WERI-Rb-1 (cell line): ENCODE results near the gene MID1.

Source experiments
- DNase-seq: peaks from one replicate; pipeline ENCODE4 v3.0.0-alpha.2; 2020
- H3K27ac ChIP-seq: fragments of 250-450 bp; sonication (Bioruptor Pico); 2 replicates; pipeline ENCODE4 v1.5.1; 2020; ENCODE audit warnings: mild to moderate bottlenecking, moderate library complexity
- H3K27me3 ChIP-seq: fragments of 250-450 bp; sonication (Bioruptor Pico); 2 replicates; pipeline ENCODE4 v1.5.1; 2021; ENCODE audit warnings: mild to moderate bottlenecking, low read depth, moderate library complexity; ENCODE audit not compliant: insufficient read depth, severe bottlenecking
- H3K36me3 ChIP-seq: fragments of 250-450 bp; sonication (Bioruptor Pico); 2 replicates; pipeline ENCODE4 v1.5.1; 2020; ENCODE audit warnings: mild to moderate bottlenecking, moderate library complexity
- H3K4me3 ChIP-seq: 2 replicates; pipeline ENCODE4 v1.5.1; 2011; ENCODE audit warnings: low read depth, mild to moderate bottlenecking, control low read depth, low read length
- H3K9me3 ChIP-seq: fragments of 250-450 bp; sonication (Bioruptor Pico); 2 replicates; pipeline ENCODE4 v1.5.1; 2021; ENCODE audit warnings: mild to moderate bottlenecking, moderate library complexity; ENCODE audit not compliant: severe bottlenecking
- CTCF ChIP-seq: IDR thresholded peaks from 2 replicates; pipeline ENCODE4 v1.5.1; 2011; ENCODE audit warnings: low read depth, mild to moderate bottlenecking, control low read depth, inconsistent platforms, low read length

MID1 gene

GRCh38 chrX:10607233-10607632, 13.2 kb downstream of the MID1 start:
- H3K27ac ChIP-seq: no peak overlapping the region
- H3K27me3 ChIP-seq: peaks cover 4% of the 10 kb centered on the region
- no peaks in the 10 kb centered on the region for H3K9me3 ChIP-seq
- no peak for TF ChIP-seq CTCF
- H3K4me3 ChIP-seq: no peak overlapping the region
- DNase-seq: no peak
- no peaks in the 10 kb centered on the region for H3K36me3 ChIP-seq

GRCh38 chrX:10603612-10604011, 16.8 kb downstream of the MID1 start:
- H3K27ac ChIP-seq: no peak overlapping the region
- no peaks in the 10 kb centered on the region for H3K27me3 ChIP-seq

GRCh38 chrX:10602646-10603045, 17.7 kb downstream of the MID1 start:
- Histone ChIP-seq H3K36me3 (no peaks in the 10 kb centered on the region), H3K27ac (no peak overlapping the region), H3K4me3 (no peak overlapping the region), H3K27me3 (no peaks in the 10 kb centered on the region), H3K9me3 (no peaks in the 10 kb centered on the region)
- DNase-seq: no peak
- no peak for TF ChIP-seq CTCF

More at GRCh38 chrX:10603612-10604011, 16.8 kb downstream of the MID1 start:
- Histone ChIP-seq H3K4me3 (no peak overlapping the region), H3K9me3 (no peaks in the 10 kb centered on the region), H3K36me3 (no peaks in the 10 kb centered on the region)
- TF ChIP-seq CTCF: no peak
- no peak for DNase-seq

- H3K27me3 ChIP-seq: no peaks in the 10 kb centered on the region
- no peak for DNase-seq
- no peak overlapping the region for H3K27ac ChIP-seq
- TF ChIP-seq CTCF: no peak
- no peaks in the 10 kb centered on the region for H3K36me3 ChIP-seq
- H3K4me3 ChIP-seq: no peak overlapping the region
- H3K9me3 ChIP-seq: no peaks in the 10 kb centered on the region
Observed at GRCh38 chrX:10600479-10600878, 19.9 kb downstream of the MID1 start.

GRCh38 chrX:10598540-10598939, 21.8 kb downstream of the MID1 start:
- DNase-seq: no peak
- Histone ChIP-seq H3K27ac (no peak overlapping the region), H3K36me3 (no peaks in the 10 kb centered on the region), H3K27me3 (no peaks in the 10 kb centered on the region), H3K9me3 (no peaks in the 10 kb centered on the region), H3K4me3 (no peak overlapping the region)
- TF ChIP-seq CTCF: no peak

- peak; percentile 59 for TF ChIP-seq CTCF
- H3K36me3 ChIP-seq: no peaks in the 10 kb centered on the region
- peak; percentile 15 for DNase-seq
- H3K9me3 ChIP-seq: no peaks in the 10 kb centered on the region
- no peak overlapping the region for H3K27ac ChIP-seq
- H3K4me3 ChIP-seq: no peak overlapping the region
- no peaks in the 10 kb centered on the region for H3K27me3 ChIP-seq
Observed at GRCh38 chrX:10597871-10598270, 22.5 kb downstream of the MID1 start.
